Fibroblast of skin of abdomen (primary cell): ENCODE measurements around the gene NRAS.

Source experiments
- DNase-seq: peaks from one replicate; pipeline ENCODE4 v3.0.0-alpha.2; 2013

The NRAS gene

GRCh38 chr1:114725230-114725629, 8.7 kb upstream of the NRAS start:
- no peak for DNase-seq

- no peak for DNase-seq
These were observed 7.3 kb upstream of the NRAS start for GRCh38 chr1:114723915-114724314.

- DNase-seq = no peak
These were observed 6.9 kb upstream of the NRAS start for GRCh38 chr1:114723457-114723856.

GRCh38 chr1:114720492-114720891, 3.9 kb upstream of the NRAS start:
- DNase-seq = no peak

GRCh38 chr1:114719424-114719787, 2.8 kb upstream of the NRAS start:
- no peak for DNase-seq

- peak; percentile 44 for DNase-seq
These were observed 2.3 kb upstream of the NRAS start for GRCh38 chr1:114718661-114719423.

- no peak for DNase-seq
These were observed 643 bp downstream of the NRAS start for GRCh38 chr1:114715952-114716303.

- DNase-seq = no peak
These were observed 3.6 kb downstream of the NRAS start for GRCh38 chr1:114712977-114713376.

GRCh38 chr1:114710360-114710759, 6.2 kb downstream of the NRAS start:
- DNase-seq = no peak

GRCh38 chr1:114707604-114708003, 9.0 kb downstream of the NRAS start:
- no peak for DNase-seq

GRCh38 chr1:114703242-114703641, 13.3 kb downstream of the NRAS start:
- no peak for DNase-seq

GRCh38 chr1:114702737-114703136, 13.8 kb downstream of the NRAS start:
- no peak for DNase-seq

- no peak for DNase-seq
These were observed 14.6 kb downstream of the NRAS start for GRCh38 chr1:114701931-114702330.

GRCh38 chr1:114700036-114700600, 16.5 kb downstream of the NRAS start:
- DNase-seq = peak; percentile 45

GRCh38 chr1:114696810-114697209, 19.8 kb downstream of the NRAS start:
- no peak for DNase-seq

GRCh38 chr1:114695430-114696058, 21.0 kb downstream of the NRAS start, which contains the start of gene AMPD1:
AMPD1 (minus strand) TSS chr1:114695546; CDS start chr1:114695471, 75 bp downstream.
- DNase-seq = peak; percentile 73

- DNase-seq = no peak
These were observed 21.8 kb downstream of the NRAS start for GRCh38 chr1:114694540-114695310.

GRCh38 chr1:114692947-114693346, 23.6 kb downstream of the NRAS start:
- DNase-seq = no peak

GRCh38 chr1:114691061-114691460, 25.5 kb downstream of the NRAS start:
- no peak for DNase-seq

- no peak for DNase-seq
These were observed 26.4 kb downstream of the NRAS start for GRCh38 chr1:114690148-114690547.

GRCh38 chr1:114688526-114688925, 28.0 kb downstream of the NRAS start:
- DNase-seq = no peak

- no peak for DNase-seq
These were observed 30.7 kb downstream of the NRAS start for GRCh38 chr1:114685851-114686250.

- no peak for DNase-seq
These were observed 38.9 kb downstream of the NRAS start for GRCh38 chr1:114677691-114678090.
